H1 (cell line): Measurements from ENCODE around the gene TOMM40L.

ENCODE experiments used
- BACH1 ChIP-seq: IDR thresholded peaks from 2 replicates; pipeline ENCODE4 v1.6.1; 2012; ENCODE audit warnings: low read length, improper control_type of control experiment
- CEBPB ChIP-seq: IDR thresholded peaks from 2 replicates; pipeline ENCODE4 v1.6.1; 2012; ENCODE audit warnings: low read depth, low read length
- POLR2A ChIP-seq, 2 experiments: IDR thresholded peaks; 1 replicate in 1 of 2; 2 replicates in 1 of 2; pipeline ENCODE4 v1.6.1; 2011; ENCODE audit warnings: low read depth in 2 of 2, low read length in 2 of 2, mild to moderate bottlenecking in 2 of 2; ENCODE audit errors: control extremely low read depth in 1 of 2

DNA sequence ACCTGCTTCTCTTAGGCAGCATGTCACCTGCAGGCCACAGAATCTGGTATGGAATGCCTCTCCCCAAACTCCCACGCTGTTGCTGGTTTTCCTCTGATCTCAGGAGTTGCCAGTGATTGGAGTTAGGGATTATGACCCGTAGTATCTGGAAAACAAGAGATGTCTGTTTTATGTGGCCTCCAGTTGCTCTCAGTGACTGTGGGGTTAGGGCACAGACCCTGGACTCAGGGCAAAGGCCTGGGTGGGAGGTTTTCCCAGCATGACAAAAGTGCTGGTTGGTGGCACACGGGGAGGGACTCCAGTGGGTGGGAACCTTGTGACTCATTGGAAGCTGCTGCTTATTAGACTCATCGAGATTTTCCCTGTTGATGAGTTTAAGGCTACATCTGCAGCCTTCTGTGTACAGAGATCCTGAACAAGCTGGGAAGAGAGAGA lies 12.2 kb downstream of the TOMM40L start, which contains the start of gene NR1I3:
- TF ChIP-seq CEBPB (no peak), BACH1 (no peak), POLR2A (IDR thresholded peaks at IDR 0.05; ENCODE audit: control extremely low read depth in 1 of 2, low read depth in 2 of 2, low read length in 2 of 2) (no peak)
